Measurements from ENCODE around the gene TMEM150C.

GRCh38 chr4:82525307-82525911, 36.4 kb downstream of the TMEM150C start:
- TF ChIP-seq, protein P1, sequence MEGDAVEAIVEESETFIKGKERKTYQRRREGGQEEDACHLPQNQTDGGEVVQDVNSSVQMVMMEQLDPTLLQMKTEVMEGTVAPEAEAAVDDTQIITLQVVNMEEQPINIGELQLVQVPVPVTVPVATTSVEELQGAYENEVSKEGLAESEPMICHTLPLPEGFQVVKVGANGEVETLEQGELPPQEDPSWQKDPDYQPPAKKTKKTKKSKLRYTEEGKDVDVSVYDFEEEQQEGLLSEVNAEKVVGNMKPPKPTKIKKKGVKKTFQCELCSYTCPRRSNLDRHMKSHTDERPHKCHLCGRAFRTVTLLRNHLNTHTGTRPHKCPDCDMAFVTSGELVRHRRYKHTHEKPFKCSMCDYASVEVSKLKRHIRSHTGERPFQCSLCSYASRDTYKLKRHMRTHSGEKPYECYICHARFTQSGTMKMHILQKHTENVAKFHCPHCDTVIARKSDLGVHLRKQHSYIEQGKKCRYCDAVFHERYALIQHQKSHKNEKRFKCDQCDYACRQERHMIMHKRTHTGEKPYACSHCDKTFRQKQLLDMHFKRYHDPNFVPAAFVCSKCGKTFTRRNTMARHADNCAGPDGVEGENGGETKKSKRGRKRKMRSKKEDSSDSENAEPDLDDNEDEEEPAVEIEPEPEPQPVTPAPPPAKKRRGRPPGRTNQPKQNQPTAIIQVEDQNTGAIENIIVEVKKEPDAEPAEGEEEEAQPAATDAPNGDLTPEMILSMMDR (IDR thresholded peaks at IDR 0.05): no peak
- TF ChIP-seq CHD4 (IDR thresholded peaks at IDR 0.05; ENCODE audit: borderline replicate concordance): no peak
- TF ChIP-seq, protein P2, sequence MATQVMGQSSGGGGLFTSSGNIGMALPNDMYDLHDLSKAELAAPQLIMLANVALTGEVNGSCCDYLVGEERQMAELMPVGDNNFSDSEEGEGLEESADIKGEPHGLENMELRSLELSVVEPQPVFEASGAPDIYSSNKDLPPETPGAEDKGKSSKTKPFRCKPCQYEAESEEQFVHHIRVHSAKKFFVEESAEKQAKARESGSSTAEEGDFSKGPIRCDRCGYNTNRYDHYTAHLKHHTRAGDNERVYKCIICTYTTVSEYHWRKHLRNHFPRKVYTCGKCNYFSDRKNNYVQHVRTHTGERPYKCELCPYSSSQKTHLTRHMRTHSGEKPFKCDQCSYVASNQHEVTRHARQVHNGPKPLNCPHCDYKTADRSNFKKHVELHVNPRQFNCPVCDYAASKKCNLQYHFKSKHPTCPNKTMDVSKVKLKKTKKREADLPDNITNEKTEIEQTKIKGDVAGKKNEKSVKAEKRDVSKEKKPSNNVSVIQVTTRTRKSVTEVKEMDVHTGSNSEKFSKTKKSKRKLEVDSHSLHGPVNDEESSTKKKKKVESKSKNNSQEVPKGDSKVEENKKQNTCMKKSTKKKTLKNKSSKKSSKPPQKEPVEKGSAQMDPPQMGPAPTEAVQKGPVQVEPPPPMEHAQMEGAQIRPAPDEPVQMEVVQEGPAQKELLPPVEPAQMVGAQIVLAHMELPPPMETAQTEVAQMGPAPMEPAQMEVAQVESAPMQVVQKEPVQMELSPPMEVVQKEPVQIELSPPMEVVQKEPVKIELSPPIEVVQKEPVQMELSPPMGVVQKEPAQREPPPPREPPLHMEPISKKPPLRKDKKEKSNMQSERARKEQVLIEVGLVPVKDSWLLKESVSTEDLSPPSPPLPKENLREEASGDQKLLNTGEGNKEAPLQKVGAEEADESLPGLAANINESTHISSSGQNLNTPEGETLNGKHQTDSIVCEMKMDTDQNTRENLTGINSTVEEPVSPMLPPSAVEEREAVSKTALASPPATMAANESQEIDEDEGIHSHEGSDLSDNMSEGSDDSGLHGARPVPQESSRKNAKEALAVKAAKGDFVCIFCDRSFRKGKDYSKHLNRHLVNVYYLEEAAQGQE (IDR thresholded peaks at IDR 0.05): no peak
- TF ChIP-seq KDM1A (IDR thresholded peaks at IDR 0.05; ENCODE audit: low read depth): no peak
- TF ChIP-seq JUN (IDR thresholded peaks at IDR 0.05): no peak

Data from A549 (cell line).